CD4-positive, alpha-beta T cell treated with Interleukin-21 for 1 hour (primary cell): ENCODE measurements around the gene SPATA33.
A peak's percentile ranks its signal among the peaks of the same experiment; 100 is the strongest.

Experiments used
- DNase-seq: peaks from one replicate; pipeline ENCODE4 v3.0.0-alpha.2; 2020

Gene SPATA33

GRCh38 chr16:89657442-89658220 is at the start of gene SPATA33, which contains the start of gene CHMP1A:
TSS of gene SPATA33 (plus strand) at chr16:89657836. CDS start at chr16:89657912, 76 bp downstream.
TSS of gene CHMP1A (minus strand) at chr16:89657708. CDS start at chr16:89657588, 120 bp downstream.
- peak; percentile 93 for DNase-seq

- DNase-seq: no peak
These were observed 49.5 kb upstream of the SPATA33 start for GRCh38 chr16:89607937-89608740.

DNA sequence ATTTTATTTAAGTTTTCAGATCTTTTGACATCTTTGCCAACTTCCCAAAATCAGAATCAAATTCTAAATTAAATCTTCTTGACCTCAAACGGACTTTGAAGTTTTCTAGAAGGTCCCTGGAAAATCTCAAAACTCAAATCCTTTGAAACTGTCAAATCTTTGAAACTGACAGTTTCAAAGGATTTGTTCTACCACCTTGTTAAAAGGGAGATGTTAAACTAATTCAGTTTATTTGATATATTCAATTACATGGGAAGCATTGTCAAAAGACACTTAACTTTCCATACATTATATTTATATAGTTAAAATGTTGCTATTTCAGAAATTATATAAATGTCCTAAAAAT is 47.6 kb upstream of the SPATA33 start:
- DNase-seq: no peak

DNA sequence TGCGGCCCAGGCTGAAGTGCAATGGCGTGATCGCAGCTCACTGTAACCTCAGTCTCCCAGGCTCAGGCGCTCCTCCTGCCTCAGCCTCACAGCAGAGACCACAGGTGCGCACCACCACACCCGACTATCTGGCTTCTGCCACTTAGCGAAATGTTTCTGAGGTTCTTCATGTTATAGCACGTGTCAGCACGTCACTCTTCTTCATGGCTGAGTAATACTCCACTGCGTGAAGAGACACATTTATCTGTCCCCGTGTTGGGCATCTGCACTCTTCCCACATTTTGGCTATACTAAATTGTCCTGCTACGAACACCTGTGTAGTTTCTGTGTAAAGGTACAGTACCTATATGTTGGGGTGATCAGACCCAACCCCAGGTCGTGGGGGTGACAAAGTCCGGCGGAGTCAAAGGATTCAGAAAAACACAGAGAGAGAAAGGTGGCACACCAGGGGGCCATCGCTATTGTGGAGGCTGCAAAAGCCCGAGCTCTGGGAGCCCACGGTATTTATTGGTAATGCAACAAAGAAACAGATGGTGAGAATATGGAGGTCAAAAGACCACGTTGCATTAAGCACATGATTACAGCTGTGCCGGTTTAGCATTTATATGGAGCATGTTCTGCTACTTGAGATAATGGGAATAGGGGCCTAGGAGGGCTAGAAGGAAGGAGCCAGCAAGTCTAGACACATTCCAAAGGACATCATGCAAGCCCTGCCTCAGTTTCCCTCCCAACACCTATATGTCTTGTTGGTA is 45.0 kb upstream of the SPATA33 start:
- DNase-seq: no peak

- no peak for DNase-seq
These were observed 44.2 kb upstream of the SPATA33 start, which contains the start of gene DPEP1 for GRCh38 chr16:89613231-89613953. TSS of gene DPEP1 (plus strand) at chr16:89613642. CDS start at chr16:89630411, 16,769 bp downstream.

DNA sequence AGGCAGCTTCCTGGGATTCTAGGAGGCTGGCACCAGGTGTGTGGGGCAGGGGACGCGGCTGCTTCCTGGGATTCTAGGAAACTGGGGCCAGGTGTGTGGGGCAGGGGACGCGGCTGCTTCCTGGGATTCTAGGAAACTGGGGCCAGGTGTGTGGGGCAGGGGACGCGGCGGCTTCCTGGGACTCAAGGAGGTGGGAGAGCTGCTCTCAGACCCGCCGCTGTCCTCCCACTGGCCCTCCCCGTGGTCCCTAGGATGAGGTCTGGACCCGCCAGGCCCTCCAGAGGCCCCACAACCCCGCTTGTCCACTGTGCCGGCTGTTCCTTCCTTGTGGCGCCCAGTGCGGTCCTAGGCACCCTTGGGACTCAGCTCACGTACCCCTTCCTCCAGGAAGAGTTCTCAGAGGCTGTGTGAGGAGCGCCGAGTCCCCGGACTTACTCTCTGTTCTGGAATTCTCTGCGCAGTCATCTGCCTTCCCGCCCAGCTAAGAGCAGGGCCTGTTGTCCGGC is 43.6 kb upstream of the SPATA33 start:
- DNase-seq: no peak

DNA sequence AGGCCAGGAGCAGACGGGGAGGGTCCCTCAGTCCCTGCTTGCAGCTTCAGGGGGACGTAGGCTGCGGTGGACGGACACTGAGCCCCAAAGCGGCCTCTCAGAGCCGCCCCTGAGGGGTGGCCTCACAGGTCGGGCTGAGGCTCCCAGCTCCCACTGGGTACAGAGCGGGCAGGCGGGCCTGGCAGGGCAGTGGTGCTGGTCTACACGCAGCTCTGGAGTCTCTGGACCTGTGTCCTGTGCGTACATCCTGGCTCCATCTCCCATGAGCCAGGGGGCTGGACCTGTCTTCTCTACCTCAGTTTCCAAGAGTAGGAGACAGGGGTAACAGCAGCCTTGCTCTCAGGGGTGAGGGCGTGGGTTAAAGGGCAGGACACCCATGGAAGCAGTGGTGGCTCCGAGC is 42.5 kb upstream of the SPATA33 start:
- DNase-seq: no peak

DNA sequence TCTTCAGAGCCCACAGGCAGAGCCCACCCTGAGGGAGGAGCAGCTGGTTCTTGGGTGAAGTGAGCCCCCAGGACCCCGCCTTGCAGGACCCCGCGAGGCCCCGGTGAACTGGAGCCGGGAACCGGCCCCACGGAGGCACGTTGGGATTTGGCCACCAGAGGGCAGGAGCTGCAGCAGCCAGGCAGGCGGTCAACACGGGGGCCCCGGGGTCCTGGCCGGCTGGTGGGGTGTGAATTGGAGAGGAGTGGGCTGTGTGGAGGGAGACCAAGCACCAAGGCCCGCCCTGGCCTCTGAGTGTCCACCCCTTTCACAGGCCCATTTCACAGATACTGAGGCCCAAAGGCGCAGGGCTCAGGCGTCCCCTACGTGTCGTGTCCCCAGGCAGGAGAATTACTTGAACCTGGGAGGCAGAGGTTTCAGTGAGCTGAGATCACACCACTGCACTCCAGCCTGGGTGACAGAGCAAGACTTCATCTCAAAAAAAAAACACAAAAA is 42.0 kb upstream of the SPATA33 start:
- DNase-seq: peak; percentile 37

DNA sequence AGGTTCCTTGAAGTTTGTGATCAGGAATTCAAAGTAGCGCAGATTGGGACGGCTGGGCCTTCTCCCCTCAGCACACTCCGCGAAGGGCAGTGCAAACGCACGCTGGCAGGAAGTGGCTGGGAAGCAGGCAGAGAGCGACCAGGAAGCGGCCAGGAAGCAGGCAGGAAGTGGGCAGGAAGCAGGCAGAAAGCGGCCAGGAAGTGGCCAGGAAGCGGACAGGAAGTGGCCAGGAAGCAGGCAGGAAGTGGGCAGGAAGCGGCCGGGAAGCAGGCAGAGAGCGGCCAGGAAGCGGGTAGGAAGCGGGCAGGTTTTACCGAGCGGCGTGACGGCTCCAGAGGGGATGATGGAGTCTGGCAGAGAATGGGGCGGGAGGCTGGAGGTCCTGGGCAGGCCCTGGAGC is 41.0 kb upstream of the SPATA33 start:
- peak; percentile 51 for DNase-seq

DNA sequence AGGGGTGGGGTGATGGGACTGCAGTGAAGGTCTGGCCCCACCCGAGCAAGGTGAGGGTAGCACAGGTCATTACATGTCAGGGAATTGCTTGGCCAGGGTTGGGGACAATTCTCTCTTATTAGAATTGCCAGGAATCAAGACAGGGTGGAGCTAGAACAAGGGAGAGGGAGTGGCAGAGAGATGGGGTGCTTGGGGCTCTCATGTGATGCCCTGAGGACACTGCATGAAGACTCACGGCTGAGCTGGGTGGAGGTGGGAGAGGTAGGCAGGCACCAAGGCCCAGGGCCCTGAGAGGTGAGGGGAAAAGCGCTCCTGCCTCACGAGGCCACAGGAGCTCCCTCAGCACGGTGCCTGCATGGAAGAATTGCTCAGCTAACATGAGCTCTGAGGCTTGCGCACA is 40.6 kb upstream of the SPATA33 start:
- no peak for DNase-seq

- DNase-seq: no peak
These were observed 39.3 kb upstream of the SPATA33 start for GRCh38 chr16:89618109-89618998.

GRCh38 chr16:89619840-89620239 is 37.8 kb upstream of the SPATA33 start:
- no peak for DNase-seq

DNA sequence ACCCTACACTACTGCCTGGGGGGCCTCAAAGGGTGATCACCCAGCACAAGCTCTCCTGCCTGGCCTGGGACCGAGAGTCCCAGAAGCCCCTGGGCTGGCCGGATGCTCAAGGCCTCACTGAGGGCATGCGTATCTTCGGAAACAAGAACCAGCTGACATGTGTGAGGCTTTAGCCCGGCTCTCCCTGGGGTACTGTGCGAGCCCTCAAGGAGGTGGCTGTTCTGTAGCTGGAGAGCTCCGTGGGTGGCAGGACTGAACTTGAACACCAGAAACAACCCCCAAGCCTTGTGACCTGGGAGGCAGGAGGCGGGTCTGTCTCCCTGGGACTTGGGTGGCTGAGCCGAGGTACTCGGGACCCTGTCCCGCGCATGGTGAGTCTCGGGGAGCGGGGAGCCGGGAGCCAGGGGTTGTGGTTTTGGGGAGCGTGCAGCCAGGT is 37.2 kb upstream of the SPATA33 start:
- DNase-seq: no peak

- no peak for DNase-seq
These were observed 36.4 kb upstream of the SPATA33 start for GRCh38 chr16:89621136-89621697.

- no peak for DNase-seq
These were observed 35.8 kb upstream of the SPATA33 start for GRCh38 chr16:89621698-89622409.

DNA sequence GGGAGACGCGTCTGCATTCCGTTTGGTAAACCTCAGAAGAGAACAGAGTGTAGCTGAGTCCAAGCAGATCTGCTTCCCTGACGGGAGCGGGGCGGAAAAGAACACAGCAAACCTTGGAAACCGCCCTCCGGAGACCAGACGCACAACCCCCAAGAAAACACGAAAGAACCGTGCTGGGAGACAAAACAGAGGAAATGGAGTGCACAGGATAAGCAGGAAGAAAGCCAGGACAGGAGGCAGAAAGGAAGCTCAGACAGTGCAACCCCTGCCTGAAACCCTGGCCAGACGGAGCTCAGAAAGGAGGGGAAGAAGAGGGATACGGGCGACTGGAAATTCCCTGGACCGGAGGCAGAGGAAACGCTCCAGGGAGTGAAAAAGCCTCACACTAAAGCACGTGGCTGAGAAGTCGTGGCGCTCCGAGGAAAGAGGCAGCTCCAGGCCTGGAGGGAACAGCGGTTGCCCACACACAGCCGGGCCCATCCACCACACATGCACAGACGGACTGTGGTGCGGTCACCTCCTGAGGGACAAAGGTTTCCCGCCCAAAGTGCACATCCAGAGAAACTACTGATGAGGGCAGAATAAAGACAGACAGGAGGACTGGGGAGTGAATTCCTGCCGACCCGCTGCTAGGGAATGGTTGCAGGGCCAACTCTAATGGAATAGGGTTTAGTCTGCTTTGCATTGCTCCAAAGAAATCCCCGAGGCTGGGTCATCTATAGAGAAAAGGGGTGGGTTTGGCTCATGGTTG is 34.0 kb upstream of the SPATA33 start:
- no peak for DNase-seq

GRCh38 chr16:89624777-89625761 is 32.6 kb upstream of the SPATA33 start:
- no peak for DNase-seq
